NT2/D1 (cell line): Measurements from ENCODE around the gene OAS1.

Experiments
- YY1 ChIP-seq: IDR thresholded peaks from 2 replicates; pipeline ENCODE4 v1.6.1; 2011; ENCODE audit not compliant: insufficient read length, insufficient read depth
- ZNF274 ChIP-seq: IDR thresholded peaks from 2 replicates; pipeline ENCODE4 v1.6.1; 2011; ENCODE audit warnings: mild to moderate bottlenecking, low read depth, low read length

DNA sequence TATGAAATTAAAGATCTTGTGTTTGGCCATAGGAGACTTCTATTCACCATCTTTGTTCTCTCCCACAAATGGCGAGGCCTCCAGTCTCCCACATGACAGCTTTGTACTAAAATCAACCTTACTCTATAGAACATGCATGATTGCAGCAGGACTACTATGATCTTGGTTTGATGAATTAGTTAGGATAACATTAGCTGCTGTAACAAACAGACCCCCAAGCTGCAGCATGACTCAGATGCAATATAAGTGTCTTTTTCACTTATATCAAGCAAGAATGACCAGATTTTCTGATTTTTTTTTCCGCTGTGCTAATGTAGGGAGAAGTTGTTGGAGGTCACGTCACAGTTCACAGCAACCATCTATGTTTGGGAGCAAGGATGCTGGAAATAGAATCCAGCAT is 20.7 kb downstream of the OAS1 start:
- TF ChIP-seq YY1 (no peak), ZNF274 (no peak)
